HG03060 (cell line): ENCODE results near the gene FAM76B.
"Not testable (repeated sequence)": the region's sequence is repeated elsewhere in the genome, so short reads cannot be mapped to it uniquely, and the experiment has no call there.

Source experiments
- ATAC-seq: cut with Tn5 transposase; IDR thresholded peaks from one replicate; pipeline ENCODE4 v1.9.1; 2021; ENCODE audit warnings: low read depth, moderate number of reproducible peaks; ENCODE audit not compliant: unreplicated experiment

FAM76B gene

DNA sequence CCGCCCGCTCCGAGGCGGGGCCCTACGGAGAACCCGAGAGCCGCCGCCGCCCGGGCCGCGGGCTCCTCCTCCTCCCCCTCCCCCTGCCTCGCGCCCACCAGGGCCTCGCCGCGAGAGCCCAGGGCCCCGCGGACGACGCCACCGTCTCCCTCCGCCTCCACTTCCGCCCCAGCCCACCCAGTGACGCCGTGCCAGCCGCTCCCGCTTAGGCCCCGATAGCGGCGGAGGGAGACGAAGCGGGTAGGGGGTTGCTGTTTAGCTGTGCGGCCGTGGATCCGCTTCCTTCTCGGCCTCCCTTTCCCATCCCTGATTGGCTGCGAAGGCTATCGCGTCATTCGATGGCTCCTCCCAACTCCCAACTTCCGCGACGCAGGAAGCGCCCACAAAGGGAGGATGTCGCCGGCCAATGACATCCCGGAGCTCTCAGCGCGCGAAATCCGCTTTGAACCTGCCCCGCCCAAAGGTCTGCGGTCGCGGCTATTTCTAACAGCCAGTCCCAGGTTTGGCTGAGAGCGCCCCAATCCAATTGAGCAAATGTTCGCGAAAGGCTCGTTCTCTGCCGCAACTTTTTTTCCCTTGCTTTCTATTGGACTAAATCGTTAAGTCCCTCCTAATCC lies at the start of gene FAM76B:
Gene FAM76B, minus strand, starts transcription at position 277 of the 617 bp plus-strand sequence. CDS start 304 bp downstream, outside the sequence.
- peak; percentile 50 for ATAC-seq

DNA sequence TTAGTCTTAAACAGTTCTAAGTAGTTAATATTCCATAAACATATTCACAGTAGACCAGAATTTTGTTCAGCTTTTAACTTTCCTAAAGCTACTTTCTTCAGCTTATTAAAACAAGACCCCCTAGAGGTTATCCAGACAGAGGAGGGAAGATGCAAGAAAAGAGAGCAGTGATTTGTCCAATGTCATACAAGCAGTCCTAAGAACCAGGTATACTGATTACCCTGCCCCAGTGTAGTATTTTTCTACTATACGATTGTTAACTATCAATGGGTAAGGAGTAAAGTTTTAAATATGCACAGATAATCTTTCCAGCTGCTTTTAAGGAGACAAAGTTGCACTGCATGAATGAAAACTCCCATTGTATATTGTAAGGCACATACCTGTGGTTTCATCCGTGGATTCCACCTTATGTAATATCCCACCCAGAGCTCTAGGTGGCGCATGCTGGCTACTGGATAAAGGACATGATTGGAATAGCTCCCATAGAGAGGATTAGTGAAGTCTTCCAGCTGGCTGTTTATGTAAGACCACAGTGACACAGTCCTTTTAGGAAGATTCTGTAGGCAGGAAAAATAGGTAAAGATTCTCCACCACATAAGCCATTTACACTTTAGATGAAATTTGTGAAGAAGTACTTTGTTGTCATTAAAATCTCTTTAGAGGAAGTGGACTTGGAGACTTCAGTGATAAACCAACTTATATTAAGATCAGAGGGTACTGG lies 46.3 kb upstream of the FAM76B start:
- peak; percentile 65 for ATAC-seq

DNA sequence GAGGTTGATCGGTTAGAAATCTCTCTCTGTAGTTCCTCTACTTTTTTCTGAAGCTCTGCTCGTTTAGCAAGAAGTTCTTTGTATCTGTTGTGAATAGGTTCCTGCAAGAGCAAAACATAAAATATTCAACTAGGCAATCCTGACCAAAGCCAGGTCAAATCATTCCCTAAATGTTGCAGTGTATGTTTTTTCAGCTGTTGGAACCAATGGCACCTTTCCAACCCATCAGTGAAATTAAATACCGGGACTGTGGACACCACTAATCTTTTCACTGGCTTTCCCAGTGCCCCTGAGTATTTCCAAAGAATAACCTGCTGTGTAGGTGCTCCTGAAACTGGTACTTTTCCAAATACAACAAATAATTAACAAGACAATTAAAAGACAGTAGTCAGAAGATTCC lies 45.8 kb upstream of the FAM76B start:
- ATAC-seq, result no peak

DNA sequence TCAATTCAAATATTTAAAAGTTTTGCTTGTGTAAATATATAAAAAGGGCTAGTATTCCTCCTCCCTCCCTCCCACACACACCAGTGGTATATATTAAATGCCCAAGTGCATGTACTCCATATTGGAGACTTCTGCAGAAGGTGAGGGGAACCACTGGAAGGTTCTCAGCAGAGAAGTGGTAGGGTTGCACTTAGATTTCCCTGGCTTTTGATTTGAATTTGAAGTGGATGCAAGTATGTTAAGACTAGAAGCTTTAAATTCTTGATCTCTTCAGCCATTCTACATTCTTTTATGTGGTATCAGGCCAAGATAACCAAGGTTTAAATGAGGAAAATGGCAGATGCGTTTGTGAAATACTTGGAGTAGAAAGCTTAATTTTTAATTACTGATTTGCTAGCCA lies 43.8 kb upstream of the FAM76B start:
- no peak for ATAC-seq

DNA sequence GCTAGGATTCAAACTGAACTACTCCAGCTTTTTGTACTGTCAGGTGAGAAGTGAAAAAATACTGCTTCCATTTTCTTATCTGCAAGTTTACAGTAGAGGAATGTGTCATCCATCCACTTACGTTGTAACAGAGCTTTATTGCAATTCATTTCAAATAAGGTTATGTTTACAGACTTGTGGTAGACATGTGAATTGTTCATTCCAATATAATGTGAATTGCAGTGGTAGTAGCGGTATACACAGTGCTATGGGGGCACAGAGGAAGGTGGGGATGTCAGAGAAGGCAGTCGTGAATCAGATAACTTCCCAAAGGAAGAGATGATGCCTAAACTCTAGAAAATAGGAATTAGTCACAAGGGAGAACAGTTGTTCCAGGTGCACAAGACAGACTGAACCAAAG lies 43.2 kb upstream of the FAM76B start:
- no peak for ATAC-seq

DNA sequence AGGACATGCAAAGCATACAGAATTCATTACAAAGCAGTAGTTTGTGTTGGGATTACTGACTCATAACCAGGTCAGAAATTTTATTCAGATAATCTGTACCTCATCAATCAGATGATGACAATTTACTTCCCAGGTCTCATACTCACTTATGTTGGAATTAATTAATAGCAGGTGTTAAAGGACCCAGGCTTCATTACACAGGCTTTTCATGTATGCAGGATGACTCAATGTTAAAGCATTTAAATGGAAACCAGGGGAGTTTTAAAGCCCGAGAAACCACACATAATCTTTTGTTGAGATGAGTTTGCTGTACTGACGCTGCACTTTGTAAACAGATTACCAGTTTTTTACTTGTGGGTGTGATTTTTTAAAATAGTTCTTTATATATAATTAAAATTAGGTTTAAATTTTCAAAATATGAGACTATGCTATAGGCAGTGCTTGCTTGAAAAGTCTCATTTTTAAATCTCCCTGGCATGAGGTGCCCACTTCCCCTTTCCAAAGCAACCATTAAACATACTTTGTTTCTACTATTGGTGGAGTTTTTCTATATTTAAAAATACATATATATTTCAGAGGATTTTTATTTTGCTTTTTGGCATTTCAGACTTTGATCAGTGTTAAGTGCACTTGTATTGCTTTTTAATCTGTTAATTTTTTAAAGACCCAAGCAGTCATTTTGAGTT lies 41.8 kb upstream of the FAM76B start:
- no peak for ATAC-seq

DNA sequence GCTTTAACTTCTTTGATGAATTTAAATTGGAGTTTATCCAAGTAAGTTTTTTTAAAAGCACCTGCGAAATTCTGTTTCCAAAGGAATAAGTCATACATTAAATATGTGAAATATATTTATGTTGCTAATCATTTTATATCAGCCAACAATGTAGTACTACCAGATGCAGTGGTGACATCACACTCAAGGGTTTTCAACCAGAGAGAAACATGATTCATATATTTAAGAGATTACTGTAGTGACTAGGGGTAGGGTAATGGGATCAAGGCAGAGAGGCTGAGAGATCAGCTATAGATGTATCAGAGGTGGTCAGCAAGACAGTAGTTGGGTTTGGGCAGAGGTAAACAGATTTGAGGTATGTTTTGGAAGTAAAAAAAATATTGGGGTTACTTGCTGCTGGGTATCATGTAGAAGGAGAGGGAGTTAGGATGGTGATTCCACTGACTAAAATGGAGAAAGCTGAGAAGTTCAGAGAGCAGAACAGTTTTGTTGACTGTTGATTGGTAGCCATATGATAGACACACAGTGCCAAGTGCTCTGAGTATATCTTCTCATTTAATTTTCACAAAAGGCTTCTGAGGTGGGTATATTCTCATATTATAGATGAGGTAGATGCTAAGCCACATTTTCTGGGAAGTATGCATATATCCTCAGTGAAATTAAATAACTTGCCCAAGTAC lies 40.1 kb upstream of the FAM76B start:
- ATAC-seq, result no peak

DNA sequence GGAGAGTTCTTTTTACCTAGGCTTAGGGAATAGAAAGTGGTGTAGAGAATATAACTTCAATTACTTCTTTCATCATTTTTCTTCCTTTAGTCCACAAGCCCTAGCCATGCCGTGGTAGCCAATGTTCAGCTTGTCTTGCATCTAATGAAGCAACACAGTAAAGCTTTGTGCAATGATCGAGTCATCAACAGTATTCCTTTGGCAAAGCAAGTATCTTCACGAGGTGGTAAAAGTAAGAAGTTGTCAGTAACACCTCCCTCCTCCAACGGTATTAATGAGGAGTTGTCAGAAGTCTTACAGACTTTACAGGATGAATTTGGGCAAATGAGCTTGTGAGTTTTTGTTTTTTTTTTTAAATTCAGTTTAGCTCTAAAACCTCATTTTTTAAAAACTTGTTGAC lies 38.1 kb upstream of the FAM76B start:
- no peak for ATAC-seq

DNA sequence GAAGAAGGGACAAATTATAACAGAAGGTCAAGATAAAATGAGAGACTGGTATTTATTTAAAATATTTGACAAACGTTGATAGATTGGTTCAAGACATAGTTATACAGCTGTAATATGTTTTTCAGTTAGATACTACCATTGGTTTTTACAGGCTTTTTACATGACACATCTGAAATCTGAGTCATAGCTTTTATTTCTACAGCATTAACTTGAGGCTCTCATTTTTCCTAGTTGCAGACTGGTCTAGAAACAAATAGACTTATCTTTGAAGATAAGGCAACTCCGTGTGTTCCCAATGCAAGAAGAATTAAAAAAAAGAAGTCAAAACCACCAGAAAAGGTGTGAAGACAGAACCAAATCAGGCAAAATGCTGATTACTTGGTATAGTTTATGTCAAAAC lies 32.1 kb upstream of the FAM76B start:
- no peak for ATAC-seq

DNA sequence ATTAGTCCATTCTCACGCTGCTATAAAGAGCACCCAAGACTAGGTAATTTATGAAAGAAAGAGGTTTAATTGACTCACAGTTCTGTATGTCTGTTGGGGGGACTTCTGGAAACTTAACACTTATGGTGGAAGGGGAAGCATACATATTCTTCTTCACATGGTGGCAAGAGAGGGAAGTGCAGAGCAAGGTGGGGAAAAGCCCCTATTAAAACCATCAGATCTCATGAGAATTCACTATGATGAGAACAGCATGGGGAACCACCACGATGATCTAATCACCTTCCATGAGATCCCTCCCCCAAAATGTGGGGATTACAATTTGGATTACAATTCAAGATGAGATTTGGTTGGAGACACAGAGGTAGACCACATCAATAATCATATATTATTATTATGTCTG lies 26.5 kb upstream of the FAM76B start:
- no peak for ATAC-seq

DNA sequence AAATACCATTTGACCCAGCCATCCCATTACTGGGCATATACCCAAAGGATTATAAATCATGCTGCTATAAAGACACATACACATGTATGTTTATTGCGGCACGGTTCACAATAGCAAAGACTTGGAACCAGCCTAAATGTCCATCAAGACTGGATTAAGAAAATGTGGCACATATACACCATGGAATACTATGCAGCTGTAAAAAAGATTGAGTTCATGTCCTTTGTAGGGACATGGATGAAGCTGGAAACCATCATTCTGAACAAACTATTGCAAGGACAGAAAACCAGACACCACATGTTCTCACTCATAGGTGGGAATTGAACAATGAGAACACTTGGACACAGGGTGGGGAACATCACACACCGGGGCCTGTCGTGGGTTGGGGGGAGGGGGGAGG lies 21.5 kb upstream of the FAM76B start:
- not testable (repeated sequence) for ATAC-seq

DNA sequence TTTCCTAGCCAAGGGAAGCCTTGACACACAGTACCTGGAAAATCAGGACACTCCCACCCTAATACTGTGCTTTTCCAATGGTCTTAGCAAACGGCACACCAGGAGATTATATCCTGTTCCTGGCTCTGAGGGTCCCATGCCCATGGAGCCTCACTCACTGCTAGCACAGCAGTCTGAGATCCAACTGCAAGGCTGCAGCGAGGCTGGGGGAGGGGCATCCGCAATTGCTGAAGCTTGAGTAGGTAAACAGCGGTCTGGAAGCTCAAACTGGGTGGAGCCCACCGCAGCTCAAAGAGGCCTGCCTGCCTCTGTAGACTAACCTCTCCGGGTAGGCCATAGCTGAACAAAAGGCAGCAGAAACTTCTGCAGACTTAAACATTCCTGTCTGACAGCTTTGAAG lies 16.9 kb upstream of the FAM76B start:
- ATAC-seq, result not testable (repeated sequence)

DNA sequence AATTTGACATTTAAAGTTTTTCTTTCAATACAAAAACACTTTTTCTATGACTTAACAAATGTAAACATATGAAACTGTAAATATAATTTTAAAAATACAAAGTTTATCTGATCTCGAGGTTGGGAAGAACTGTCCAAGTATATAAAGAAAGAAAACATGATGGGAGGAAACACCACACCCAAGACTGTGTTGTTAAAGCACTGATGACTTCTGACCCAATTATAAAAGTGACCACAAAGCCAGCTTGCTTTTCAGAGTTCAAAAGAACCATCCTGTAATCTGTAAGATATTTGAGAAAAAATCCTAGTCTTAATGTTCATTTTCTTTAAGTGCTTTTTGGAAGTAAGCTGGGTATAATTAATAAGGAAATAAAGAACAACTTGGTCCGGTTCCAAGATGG lies 16.3 kb upstream of the FAM76B start:
- ATAC-seq, result no peak

DNA sequence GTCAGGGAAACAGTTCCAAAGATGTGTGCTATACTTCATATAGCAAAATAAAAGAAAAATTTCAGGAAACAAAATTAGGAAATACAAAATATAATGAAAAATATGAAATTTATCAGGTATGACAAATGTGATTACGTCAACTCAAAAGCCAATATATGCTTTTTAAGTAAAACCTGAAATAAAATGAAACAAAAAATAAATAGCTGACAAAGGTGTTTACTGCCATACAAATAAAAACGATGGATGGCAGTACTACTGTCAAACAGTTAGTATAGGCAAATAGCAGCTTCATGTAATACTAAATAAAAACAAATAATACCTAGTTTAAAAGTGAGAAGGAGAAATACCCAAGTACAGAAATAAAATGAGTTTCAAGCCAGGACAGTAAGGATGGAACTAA lies 14.4 kb upstream of the FAM76B start:
- ATAC-seq, result no peak

DNA sequence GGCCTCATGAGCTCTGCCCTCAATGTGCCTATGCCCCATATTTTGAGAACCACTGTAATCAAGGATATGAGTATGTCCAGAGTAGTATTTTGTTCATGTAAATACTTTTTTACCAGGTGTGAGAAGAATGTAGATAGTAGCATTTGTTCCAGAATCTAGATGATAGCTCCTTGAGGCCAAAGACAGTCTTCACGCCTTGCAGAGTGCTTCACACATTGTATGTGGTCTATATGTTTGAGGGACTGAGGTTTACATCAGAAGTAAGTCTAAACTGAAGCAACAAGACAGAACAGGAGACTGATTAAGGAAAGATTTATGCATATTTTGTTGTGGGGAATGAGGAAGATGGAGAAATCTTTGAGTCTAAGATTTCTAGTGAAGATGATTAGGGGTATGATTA lies 13.2 kb upstream of the FAM76B start:
- no peak for ATAC-seq

DNA sequence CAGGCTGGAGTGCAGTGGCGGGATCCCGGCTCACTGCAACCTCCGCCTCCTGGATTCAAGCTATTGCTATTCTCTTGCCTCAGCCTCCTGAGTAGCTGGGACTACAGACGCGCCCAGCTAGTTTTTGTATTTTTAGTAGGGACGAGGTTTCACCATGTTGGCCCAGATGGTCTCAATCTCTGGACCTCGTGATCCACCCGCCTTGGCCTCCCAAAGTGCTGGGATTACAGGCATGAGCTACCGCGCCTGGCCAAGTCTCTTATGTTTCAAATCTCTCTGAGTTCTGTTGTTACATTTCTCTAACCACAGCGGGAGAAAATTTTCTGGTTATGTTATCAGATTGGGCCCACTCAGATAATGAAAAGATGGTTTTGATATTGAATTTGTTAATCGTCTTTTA lies 10.9 kb upstream of the FAM76B start:
- ATAC-seq, result no peak

DNA sequence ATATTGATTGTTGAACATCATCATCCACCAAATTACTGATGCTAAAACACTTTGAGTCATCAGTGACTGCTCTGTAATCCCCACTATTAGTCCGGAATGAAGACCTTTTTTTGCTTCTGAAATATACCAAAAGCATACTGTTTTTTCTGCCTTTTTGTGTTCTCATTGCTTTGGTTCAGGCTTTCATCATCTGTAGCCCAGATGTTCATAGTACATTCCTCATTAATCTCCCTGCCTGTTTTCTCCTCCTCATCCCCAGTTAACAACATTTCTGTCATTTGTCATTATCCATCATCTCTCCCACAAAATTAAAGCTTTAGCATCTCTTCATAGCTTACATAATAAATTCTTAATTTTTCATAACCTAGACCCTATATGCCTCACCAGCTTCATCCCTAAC lies 10.0 kb upstream of the FAM76B start:
- ATAC-seq, result no peak

DNA sequence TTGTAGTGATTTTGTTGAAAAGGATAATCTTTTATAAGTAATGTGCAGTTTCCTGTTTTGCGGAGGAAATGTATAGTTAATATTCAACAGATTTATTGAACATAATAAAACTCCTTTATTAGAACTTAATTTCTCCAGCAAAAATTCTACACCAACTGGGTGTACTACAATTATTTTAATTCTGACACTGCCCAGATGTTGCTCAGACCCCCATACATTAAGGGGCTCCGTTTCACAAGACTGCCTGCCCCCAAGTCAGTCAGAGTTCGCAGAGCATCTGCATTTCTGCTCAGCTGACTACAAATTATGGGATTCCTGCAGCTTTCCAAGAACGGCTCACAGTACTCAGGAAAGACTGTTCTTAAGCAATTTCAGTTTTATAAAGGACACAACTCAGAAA lies 6.9 kb upstream of the FAM76B start:
- ATAC-seq, result no peak

DNA sequence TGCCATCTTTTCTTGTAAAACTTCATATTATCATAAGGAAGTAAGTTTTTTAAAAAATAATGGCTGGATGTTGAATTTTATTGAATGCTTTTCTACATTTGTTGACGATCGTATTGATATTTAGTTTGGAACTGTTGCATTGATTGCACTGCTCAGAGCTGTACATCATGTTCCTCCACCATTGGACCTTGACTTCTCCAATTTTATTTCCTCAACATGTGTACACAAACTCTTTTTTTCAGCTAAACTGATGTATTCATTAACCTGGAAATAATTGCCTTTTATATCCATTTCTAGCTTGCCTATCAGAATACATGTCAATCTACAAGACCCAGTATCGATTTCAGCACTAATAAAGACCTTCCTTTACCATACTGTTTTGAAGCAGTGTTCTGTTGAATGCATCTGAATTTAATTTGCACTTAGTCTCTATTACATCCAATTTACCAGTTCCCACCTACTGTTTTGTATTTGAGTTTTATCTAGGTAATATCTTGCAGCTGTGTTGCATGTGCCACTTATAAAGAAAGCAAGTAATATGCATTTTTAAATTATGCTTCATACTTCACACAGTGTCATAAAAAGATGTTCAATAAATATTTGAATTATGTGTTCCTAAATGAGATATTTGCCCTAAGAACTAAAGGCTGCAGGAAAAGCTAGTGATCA lies 6.2 kb upstream of the FAM76B start:
- no peak for ATAC-seq

DNA sequence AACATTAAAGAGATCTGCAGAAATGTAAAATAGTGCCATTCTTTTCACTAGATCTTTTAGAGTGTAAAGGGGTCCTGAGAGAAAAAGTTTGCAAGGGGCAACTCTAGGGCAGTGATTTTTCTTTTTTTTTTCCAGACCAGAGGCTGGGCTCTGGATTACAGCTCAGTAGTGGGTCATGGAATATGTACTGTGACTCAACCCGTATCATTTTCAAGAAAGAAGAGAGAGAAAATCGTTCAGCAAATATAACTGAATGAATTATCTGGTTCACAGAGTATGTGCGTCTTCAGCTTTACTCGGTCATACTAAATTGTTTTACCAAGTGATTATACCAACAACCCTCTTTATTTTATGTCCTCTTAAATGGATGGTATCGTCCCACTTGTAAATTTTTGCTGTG lies 4.5 kb upstream of the FAM76B start:
- ATAC-seq, result no peak

DNA sequence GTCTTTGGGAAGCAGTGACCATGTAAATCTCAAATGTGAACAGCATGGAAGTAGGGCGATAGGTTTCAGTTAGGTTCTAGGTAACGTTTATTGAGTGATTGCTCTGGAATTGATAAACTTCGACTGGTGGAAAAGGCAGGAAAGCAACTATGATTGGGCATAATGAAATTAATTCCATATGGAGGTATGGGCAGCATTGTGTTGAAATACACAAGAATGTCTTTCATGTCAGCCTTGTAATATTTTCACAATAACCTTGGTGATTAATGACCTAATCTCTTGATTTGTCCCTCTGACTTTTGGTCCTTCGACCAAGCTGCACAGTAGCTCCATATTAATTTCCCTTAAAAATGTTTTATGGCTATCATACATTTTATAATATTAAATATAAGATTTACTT lies 3.5 kb upstream of the FAM76B start:
- ATAC-seq, result no peak
